Liver (tissue), 3 donors: Measurements from ENCODE around the gene SMAD9.

ENCODE experiments used
- JUND ChIP-seq, 2 donors: IDR thresholded peaks; 2 replicates each; pipeline ENCODE4 v1.6.1; 2016; ENCODE audit warnings: antibody characterized with exemption in 2 of 2
- RAD21 ChIP-seq, 2 donors: IDR thresholded peaks; 2 replicates each; pipeline ENCODE4 v1.6.1; 2016; ENCODE audit warnings: antibody characterized with exemption in 2 of 2, mild to moderate bottlenecking in 2 of 2
- TAF1 ChIP-seq: conservative IDR thresholded peaks from 2 replicates; pipeline ENCODE4 v1.6.1; 2016; ENCODE audit warnings: antibody characterized with exemption, mild to moderate bottlenecking
- TF ChIP-seq, protein P1 (sequence below): fragments of 150-350 bp; IDR thresholded peaks from 2 replicates; pipeline ENCODE4 v1.5.1; 2017; ENCODE audit warnings: improper control_type of control experiment, low read depth, low read length; ENCODE audit not compliant: missing input control
- TF ChIP-seq, protein P2 (sequence below): IDR thresholded peaks from 2 replicates; pipeline ENCODE4 v1.6.1; 2016; ENCODE audit warnings: antibody characterized with exemption
- donor health status: healthy.
- donor health status: healthy.

GRCh38 chr13:36839981-36840380 is 80.1 kb downstream of the SMAD9 start:
- TF ChIP-seq, protein P1, sequence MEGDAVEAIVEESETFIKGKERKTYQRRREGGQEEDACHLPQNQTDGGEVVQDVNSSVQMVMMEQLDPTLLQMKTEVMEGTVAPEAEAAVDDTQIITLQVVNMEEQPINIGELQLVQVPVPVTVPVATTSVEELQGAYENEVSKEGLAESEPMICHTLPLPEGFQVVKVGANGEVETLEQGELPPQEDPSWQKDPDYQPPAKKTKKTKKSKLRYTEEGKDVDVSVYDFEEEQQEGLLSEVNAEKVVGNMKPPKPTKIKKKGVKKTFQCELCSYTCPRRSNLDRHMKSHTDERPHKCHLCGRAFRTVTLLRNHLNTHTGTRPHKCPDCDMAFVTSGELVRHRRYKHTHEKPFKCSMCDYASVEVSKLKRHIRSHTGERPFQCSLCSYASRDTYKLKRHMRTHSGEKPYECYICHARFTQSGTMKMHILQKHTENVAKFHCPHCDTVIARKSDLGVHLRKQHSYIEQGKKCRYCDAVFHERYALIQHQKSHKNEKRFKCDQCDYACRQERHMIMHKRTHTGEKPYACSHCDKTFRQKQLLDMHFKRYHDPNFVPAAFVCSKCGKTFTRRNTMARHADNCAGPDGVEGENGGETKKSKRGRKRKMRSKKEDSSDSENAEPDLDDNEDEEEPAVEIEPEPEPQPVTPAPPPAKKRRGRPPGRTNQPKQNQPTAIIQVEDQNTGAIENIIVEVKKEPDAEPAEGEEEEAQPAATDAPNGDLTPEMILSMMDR, result no peak
- no peak for TF ChIP-seq TAF1
- TF ChIP-seq, protein P2, sequence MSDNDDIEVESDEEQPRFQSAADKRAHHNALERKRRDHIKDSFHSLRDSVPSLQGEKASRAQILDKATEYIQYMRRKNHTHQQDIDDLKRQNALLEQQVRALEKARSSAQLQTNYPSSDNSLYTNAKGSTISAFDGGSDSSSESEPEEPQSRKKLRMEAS, result no peak
- no peak for TF ChIP-seq RAD21 (IDR thresholded peaks at IDR 0.05)
- no peak for TF ChIP-seq JUND (IDR thresholded peaks at IDR 0.05)
